Ovary (tissue), 9 donors: ENCODE data around the gene APOA1. TPM values are rescaled to one million over a fixed set of nuclear protein-coding genes. Genes with fewer than 3 reads are reported as not detected.

Experiments used
- DNase-seq, 5 donors: peaks; one replicate each; pipeline ENCODE4 v3.0.0-alpha.2; 2019 to 2020
- H3K27ac ChIP-seq, 2 donors: fragments of 200-600 bp; one replicate each; pipeline versions ENCODE4 v1.5.1 to v1.8.0; 2019 to 2022
- H3K27me3 ChIP-seq: fragments of 200-600 bp; one replicate; pipeline ENCODE4 v1.8.0; 2022
- H3K36me3 ChIP-seq: fragments of 200-600 bp; sonication (generic); one replicate; pipeline ENCODE4 v1.5.1; 2019
- H3K4me1 ChIP-seq: one replicate; pipeline ENCODE4 v1.8.1; 2013; ENCODE audit warnings: mild to moderate bottlenecking, moderate library complexity; ENCODE audit not compliant: insufficient read depth
- H3K4me3 ChIP-seq: fragments of 200-600 bp; sonication (generic); one replicate; pipeline ENCODE4 v1.5.1; 2017
- H3K9me3 ChIP-seq, 2 donors: fragments of 200-600 bp in 1 of 2; sonication (generic) in 1 of 2; one replicate each; pipeline versions ENCODE4 v1.5.1 to v1.8.1; 2013 to 2019; ENCODE audit warnings: mild to moderate bottlenecking in 1 of 2, moderate library complexity in 1 of 2
- EP300 ChIP-seq: sonication (generic); formaldehyde crosslinking; IDR thresholded peaks from one replicate; pipeline ENCODE4 v1.6.1; 2017; ENCODE audit warnings: antibody characterized with exemption
- POLR2A ChIP-seq: fragments of 450-650 bp; IDR thresholded peaks from one replicate; pipeline ENCODE4 v1.6.1; 2017; ENCODE audit warnings: antibody characterized with exemption, mild to moderate bottlenecking, moderate library complexity
- WGBS, 3 donors: extraction: QIAGEN DNeasy Blood & Tissue Kit in 1 of 3; methylation state at CpG; one replicate each; pipeline versions ENCODE4 v1.1.5 to v1.1.7; 2013 to 2017; 5-methylcytosine and 5-hydroxymethylcytosine counted together
- intact Hi-C, 4 donors: fragments of 100-400 bp; cut with DNase I; formaldehyde crosslinking; loops; one replicate each; pipeline versions ENCODE4 v1.11.0 to v1.15.1; 2022 to 2023
- polyA plus RNA-seq, 2 donors: library from polyadenylated mRNA; stranded (reverse); fragments of 200-250 nt in 1 of 2; fragments of 350-450 nt in 1 of 2; fragmentation: Illumina TruSeq in 1 of 2; extraction: RNeasy Lipid Tissue Mini Kit (QIAGEN cat#74804) in 1 of 2; gene quantifications; one replicate each; pipeline ENCODE4 v1.2.3, GENCODE V29; 2013 to 2014
- total RNA-seq, 7 donors: library from RNA; depleted of rRNA in 2 of 7; stranded (reverse); fragments of >200 nt in 2 of 7; fragmentation: NEBNext Ultra II Directional in 3 of 7; extraction: Animal tissue kit (Norgen Biotek cat#: 25700) in 3 of 7; gene quantifications; one replicate each; pipeline versions ENCODE4 v1.1.0 to v1.2.4, GENCODE V29; 2016 to 2023
- TF ChIP-seq, protein P1 (sequence below), 3 donors: fragments of 450-650 bp in 2 of 3; fragments of 200-600 bp in 1 of 3; IDR thresholded peaks; one replicate each; pipeline versions ENCODE4 v1.5.1 to v1.8.0; 2016 to 2022; ENCODE audit warnings: antibody characterized with exemption in 3 of 3, mild to moderate bottlenecking in 1 of 3
- donor health status: DM: no; HTN: no; CAD: no; lungs with moderate emphysema.
- donor health status: DM: no; HTN: no; CAD: no.
- donor health status: Bipolar disorder and iron deficiency.
- donor health status: DM: yes; HTN: yes; CAD: no.
- donor health status: DM: no; HTN: no; CAD: no.
- donor health status: DM: yes; HTN: yes; CAD: no.

The APOA1 gene
- total and polyA plus RNA-seq, 9 donors, result 5.3 to 42.8 (median 19.0) TPM

DNA sequence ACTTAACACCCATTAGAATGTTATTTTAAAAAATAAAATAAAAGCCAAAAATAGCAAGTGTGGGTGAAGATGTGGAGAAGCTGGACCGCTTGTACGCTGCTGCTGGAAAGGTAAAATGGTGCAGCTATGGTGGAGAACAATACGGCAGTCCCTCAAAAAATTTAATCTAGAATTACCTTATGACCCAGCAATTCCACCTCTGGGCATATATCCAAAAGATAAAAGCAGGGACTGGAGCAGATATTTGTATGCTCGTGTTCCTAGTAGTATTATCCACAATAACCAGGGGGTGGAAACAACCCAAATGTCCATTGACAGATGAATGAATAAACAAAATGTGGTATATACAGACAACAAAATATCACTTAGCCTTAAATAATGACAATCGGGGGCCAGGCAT, 39.6 kb downstream of the APOA1 start:
- Histone ChIP-seq H3K27ac (no peak overlapping the region), H3K4me3 (no peak overlapping the region), H3K36me3 (no peaks in the 10 kb centered on the region), H3K4me1 (no peaks in the 10 kb centered on the region), H3K27me3 (no peaks in the 10 kb centered on the region), H3K9me3 (no peaks in the 10 kb centered on the region)
- no peak for DNase-seq
- 68 to 69% (median 69%) methylated on average over 5 of the region's 5 CpGs for WGBS, 3 donors
- intact Hi-C loops, result loop anchor here in 1 of 4 donors (10.0 kb wide), 1 partner anchor 427 kb away; no protein-coding TSS in a partner anchor
- TF ChIP-seq EP300 (no peak), POLR2A (no peak)
- TF ChIP-seq, protein P1, sequence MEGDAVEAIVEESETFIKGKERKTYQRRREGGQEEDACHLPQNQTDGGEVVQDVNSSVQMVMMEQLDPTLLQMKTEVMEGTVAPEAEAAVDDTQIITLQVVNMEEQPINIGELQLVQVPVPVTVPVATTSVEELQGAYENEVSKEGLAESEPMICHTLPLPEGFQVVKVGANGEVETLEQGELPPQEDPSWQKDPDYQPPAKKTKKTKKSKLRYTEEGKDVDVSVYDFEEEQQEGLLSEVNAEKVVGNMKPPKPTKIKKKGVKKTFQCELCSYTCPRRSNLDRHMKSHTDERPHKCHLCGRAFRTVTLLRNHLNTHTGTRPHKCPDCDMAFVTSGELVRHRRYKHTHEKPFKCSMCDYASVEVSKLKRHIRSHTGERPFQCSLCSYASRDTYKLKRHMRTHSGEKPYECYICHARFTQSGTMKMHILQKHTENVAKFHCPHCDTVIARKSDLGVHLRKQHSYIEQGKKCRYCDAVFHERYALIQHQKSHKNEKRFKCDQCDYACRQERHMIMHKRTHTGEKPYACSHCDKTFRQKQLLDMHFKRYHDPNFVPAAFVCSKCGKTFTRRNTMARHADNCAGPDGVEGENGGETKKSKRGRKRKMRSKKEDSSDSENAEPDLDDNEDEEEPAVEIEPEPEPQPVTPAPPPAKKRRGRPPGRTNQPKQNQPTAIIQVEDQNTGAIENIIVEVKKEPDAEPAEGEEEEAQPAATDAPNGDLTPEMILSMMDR (IDR thresholded peaks at IDR 0.05), result no peak

DNA sequence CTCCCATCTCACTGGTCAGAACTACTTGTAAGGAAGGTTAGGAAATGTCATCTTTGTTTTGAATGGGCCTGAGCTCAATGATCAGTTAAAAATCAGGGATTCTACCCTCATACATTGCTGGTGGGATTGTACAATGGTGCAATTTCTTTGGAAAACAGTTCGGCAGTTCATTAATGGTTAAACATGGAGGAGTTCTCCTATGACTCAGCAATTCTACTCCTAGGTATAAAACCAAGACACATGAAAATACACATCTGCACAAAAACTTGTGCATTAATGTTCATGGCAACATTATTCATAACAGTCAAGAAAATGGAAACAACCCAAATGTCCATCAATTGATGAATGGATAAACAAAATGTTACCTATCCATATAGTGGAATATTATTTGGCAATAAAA, 40.9 kb downstream of the APOA1 start:
- H3K36me3 ChIP-seq, result no peaks in the 10 kb centered on the region
- TF ChIP-seq POLR2A (no peak), EP300 (no peak)
- TF ChIP-seq, protein P1 (IDR thresholded peaks at IDR 0.05), result no peak
- H3K9me3 ChIP-seq, result no peaks in the 10 kb centered on the region
- no peak overlapping the region for H3K27ac ChIP-seq
- no peak for DNase-seq
- H3K4me3 ChIP-seq, result no peak overlapping the region
- peaks cover 2% of the 10 kb centered on the region for H3K4me1 ChIP-seq
- 80 to 94% (median 87%) methylated on average over 1 of the region's 1 CpG for WGBS, 3 donors
- intact Hi-C loops, result loop anchor here in 1 of 4 donors (10.0 kb wide), 1 partner anchor 428 kb away; no protein-coding TSS in a partner anchor
- H3K27me3 ChIP-seq, result no peaks in the 10 kb centered on the region

DNA sequence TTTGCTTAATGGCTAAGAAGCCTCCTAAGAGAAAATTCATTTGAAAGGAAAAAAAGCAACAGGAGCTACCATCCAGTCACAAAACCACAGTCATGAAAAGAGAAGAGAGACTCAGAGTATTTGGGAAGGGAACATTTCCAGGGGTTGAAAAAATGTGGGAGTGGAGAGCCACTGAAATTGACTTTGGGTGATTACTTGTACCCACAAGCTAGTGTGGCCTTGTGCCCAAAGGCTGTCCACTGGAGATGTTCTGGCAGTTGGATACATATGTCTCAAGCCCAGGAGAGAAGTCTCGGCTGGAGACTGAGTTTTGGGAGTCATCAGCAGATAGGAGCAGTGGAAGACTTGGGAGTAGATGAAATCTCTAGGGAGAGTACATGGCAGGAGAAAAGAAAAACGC, 42.6 kb downstream of the APOA1 start:
- intact Hi-C loops, result loop anchor here (5.0 to 10.0 kb wide), 4 partner anchors 37 to 437 kb away; partner anchors contain the start of genes APOA1 (in 3 of the 4), PCSK7 (in 1 of the 4) and RNF214 (in 1 of the 4)
- 75 to 87% (median 85%) methylated on average over 2 of the region's 2 CpGs for WGBS, 3 donors
- TF ChIP-seq POLR2A, result no peak
- TF ChIP-seq, protein P1 (IDR thresholded peaks at IDR 0.05), result no peak
- TF ChIP-seq EP300, result no peak
- Histone ChIP-seq H3K36me3 (no peaks in the 10 kb centered on the region), H3K27ac (no peak overlapping the region), H3K4me1 (peaks cover 4% of the 10 kb centered on the region), H3K27me3 (no peaks in the 10 kb centered on the region), H3K9me3 (no peaks in the 10 kb centered on the region), H3K4me3 (no peak overlapping the region)
- DNase-seq, result no peak

DNA sequence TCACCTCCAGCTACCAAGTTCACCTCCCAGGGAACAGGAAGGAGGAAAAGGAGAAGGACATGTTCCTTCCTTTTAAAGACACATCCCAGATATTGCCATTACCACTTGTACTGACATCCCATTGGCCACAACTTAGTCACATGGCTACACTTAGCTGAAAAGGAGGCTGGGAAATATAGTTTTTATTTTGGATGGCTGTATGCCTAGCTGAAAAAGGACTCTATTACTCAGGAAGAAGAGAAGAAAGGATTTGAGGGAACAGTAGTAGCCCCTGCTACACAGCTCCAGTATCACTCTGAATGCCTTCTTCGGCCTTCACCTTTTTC, 43.7 kb downstream of the APOA1 start:
- 94 to 100% (median 95%) methylated on average over 1 of the region's 1 CpG for WGBS, 3 donors

More for the DNA sequence above, 43.7 kb downstream of the APOA1 start:
- Histone ChIP-seq H3K27ac (no peak overlapping the region), H3K4me1 (peaks cover 4% of the 10 kb centered on the region), H3K4me3 (no peak overlapping the region), H3K27me3 (no peaks in the 10 kb centered on the region), H3K36me3 (no peaks in the 10 kb centered on the region), H3K9me3 (no peaks in the 10 kb centered on the region)
- intact Hi-C loops, result loop anchor here (2.0 to 10.0 kb wide), 5 partner anchors 39 to 439 kb away; partner anchors contain the start of genes APOA1 (in 3 of the 4), PCSK7 (in 1 of the 4) and RNF214 (in 1 of the 4)
- TF ChIP-seq POLR2A (no peak), EP300 (no peak)
- TF ChIP-seq, protein P1 (IDR thresholded peaks at IDR 0.05), result no peak
- no peak for DNase-seq
